Epithelial cell of proximal tubule (primary cell): ENCODE measurements around the gene SYS1. TPM values are rescaled to one million over a fixed set of nuclear protein-coding genes. Genes with fewer than 3 reads are reported as not detected.

Experiments used
- DNase-seq: peaks from one replicate; pipeline ENCODE4 v3.0.0-alpha.2; 2011; ENCODE audit warnings: low read depth
- H3K4me3 ChIP-seq: 2 replicates; pipeline ENCODE4 v1.5.1; 2011; ENCODE audit warnings: low read depth, mild to moderate bottlenecking, low read length
- total RNA-seq: library from RNA; depleted of rRNA; stranded (reverse); fragments of >200 nt; gene quantifications from 2 replicates; pipeline ENCODE4 v1.2.3, GENCODE V29; 2015
- TF ChIP-seq, protein P1 (sequence below): conservative IDR thresholded peaks from 2 replicates; pipeline ENCODE4 v1.5.1; 2012; ENCODE audit warnings: low read depth, mild to moderate bottlenecking, low read length

SYS1 gene
- total RNA-seq, 1 donor from 2014 or later: 30.3 TPM

DNA sequence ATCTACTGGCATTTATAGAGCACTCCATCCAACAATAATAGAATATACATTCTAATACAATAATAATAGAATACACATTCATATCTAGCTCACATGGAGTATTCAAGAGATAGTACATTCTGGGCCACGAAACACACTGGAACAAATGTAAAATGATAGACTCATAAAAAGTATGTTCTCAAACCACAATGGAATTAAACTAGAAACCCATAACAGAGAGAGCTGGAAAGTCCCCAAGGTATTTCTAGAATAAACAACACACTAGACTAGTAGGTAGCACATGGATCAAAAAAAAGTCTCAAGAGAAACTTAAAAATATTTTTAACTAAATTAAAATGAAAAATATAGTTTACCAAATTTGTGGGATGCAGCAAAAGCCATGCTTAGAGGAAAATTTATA lies 24.3 kb downstream of the SYS1 start:
- H3K4me3 ChIP-seq: no peak overlapping the region
- TF ChIP-seq, protein P1, sequence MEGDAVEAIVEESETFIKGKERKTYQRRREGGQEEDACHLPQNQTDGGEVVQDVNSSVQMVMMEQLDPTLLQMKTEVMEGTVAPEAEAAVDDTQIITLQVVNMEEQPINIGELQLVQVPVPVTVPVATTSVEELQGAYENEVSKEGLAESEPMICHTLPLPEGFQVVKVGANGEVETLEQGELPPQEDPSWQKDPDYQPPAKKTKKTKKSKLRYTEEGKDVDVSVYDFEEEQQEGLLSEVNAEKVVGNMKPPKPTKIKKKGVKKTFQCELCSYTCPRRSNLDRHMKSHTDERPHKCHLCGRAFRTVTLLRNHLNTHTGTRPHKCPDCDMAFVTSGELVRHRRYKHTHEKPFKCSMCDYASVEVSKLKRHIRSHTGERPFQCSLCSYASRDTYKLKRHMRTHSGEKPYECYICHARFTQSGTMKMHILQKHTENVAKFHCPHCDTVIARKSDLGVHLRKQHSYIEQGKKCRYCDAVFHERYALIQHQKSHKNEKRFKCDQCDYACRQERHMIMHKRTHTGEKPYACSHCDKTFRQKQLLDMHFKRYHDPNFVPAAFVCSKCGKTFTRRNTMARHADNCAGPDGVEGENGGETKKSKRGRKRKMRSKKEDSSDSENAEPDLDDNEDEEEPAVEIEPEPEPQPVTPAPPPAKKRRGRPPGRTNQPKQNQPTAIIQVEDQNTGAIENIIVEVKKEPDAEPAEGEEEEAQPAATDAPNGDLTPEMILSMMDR: no peak
- DNase-seq: no peak

DNA sequence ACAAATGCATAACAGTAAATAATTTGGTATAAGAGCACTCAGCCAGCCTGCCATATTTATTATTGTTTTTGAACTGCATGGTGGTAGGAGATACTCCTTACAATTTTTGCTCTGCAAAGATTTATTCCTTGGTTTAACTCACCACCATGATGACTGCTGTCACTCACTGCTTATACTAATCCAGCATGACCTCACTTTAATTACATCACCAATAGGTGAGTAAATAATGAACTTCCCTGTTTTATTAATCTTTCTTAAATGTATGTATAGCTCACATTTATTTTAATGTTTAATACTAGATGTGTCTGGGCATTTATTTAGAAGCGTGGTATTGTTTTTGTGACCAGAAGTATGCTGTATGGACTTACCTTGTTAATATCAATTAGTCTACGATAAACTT lies 28.0 kb downstream of the SYS1 start:
- no peak for DNase-seq

DNA sequence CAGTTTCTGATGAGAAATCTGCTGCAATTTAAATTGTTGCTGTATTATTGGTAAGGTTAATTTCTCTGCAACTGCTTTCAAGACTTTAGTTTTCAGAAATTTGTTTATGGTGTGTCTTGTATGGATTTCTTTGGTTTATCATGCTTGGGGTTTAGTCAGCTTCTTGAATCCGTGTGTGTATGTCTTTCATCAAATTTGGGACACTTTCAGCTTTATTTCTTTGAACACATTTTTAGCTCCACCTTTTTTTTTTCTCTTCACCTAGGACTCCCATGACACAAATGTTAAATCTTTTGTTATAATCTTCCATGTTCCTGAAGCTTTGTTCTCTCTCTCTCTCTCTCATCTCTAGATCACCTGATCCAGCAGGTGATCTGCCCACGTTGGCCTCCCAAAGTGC lies 28.6 kb downstream of the SYS1 start:
- DNase-seq: no peak
- TF ChIP-seq, protein P1: no peak

More for the DNA sequence above, 28.0 kb downstream of the SYS1 start:
- TF ChIP-seq, protein P1: no peak
- no peak overlapping the region for H3K4me3 ChIP-seq

DNA sequence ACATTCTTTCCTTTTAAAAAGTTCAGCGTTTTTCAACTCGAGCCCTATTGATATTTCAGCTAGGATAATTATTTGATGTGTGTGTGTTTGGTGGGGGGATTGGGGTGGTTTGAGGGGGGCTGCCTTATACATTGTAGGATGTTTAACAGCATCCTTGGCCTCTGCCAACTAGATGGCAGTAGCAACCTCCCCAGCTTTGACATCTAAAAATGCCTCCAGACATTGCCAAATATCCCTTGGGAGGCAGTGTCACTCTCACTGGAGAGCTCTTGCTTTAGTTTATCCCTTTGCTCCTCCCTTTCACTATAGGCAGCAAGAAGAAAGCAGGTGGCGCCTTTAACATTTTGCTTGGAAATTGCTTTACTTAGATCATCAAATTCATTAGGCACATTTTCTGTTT lies 29.8 kb downstream of the SYS1 start:
- no peak overlapping the region for H3K4me3 ChIP-seq
- TF ChIP-seq, protein P1: peak; percentile 34
- no peak for DNase-seq

More for the DNA sequence above, 28.6 kb downstream of the SYS1 start:
- H3K4me3 ChIP-seq: no peak overlapping the region

DNA sequence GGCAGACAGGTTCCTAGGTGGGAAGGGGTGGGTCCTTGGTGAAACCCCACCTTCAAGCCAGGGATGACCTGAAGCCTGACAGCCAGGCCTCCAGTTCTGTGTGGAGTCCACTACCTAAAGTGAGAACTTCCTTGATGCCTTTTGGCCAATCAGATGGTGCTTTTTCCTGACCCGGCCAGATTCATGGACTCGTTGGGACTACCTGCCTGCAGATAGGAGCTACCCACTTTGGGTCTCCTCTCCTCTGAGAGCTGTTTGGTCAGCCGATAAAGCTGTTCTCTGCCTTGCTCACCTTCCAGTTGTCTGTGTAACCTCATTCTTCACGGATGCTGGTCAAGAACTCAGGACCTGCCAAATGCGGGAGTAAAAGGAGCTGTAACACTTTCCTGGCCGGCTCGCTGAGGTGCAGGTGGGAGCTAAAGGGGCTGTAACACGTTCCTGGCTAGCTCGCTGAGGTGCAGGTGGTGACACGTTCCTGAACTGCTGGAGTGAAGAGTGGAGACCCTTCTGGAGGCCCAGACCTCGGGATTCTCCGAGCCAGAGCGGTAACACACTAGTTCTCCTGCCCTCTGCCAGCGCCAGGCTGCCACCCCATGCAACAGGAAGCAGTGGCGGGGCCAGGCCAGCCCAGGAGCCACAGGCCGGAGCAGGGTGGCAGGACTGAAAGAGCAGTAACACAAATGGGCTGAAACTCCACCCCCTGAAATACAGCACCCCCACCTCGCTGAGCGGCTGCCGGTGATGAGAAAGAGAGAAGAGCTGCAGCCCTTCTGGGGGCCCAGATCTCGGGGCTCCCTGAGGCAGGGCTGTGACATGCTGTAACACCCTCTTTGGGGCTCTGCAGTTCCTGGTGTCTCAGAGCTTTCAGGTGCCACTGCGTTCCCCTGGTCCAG lies 31.5 kb downstream of the SYS1 start:
- TF ChIP-seq, protein P1: no peak
- no peak overlapping the region for H3K4me3 ChIP-seq
- DNase-seq: no peak

DNA sequence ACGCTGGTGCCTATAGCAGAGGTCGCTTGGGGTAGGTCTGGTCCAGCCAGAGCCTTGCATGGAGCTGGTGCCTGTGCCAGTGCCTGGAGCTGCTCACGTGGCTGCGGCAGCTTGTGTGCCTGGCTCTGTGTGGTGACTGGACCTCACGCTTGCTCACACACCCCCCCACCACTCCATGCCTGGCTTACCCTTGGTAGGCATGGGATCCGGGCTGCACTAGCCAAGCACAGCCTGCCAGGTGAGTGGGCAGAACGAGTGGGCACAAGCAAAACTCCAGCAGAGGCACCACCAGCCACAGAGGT lies 32.1 kb downstream of the SYS1 start:
- H3K4me3 ChIP-seq: no peak overlapping the region
- TF ChIP-seq, protein P1: no peak
- no peak for DNase-seq

DNA sequence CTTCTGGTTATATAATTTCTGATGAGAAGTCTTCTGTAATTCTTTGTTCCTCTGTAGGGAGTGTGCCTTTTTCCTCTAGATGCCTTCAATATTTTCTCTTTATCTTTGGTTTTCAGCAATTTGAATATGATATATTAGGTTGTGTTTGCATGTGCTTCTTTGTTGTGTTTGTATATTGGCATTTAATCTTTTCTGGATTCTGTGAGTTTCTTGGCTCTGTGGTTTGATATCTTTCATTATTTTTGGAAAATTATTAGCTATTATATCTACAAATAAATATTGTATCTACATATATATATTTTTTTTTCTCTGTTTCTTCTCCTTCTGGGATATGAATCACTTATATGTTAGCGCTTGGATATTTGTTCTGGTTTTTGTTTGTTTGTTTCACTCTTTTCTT lies 36.1 kb downstream of the SYS1 start:
- no peak overlapping the region for H3K4me3 ChIP-seq
- TF ChIP-seq, protein P1: no peak
- DNase-seq: no peak
